ENCODE measurements around the gene NCS1.

DNA sequence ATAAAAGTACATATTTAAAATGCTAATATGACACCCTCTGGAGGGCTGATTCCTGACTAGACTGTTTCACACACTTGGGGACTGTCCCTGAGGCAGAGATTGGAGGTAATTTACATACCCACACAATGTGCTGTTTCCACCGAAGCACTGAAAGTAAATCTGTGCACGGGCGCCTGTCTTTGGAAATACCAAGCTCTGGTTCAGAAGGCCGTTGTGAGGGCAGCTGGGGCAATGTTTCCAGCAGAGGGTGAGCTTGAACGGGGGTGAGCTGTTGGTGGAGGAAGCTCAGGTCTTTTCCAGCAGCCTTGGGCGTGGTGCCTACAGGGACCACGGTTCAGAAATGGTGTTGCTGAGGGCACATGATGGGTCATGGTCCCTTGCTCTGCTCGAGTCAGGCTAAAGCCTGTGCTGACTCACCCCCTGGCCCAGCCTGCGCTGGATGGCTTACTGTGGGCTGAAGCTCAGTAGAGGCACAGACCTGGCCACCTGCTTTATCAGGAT is 67.6 kb downstream of the NCS1 start:
- TF ChIP-seq, protein P1, sequence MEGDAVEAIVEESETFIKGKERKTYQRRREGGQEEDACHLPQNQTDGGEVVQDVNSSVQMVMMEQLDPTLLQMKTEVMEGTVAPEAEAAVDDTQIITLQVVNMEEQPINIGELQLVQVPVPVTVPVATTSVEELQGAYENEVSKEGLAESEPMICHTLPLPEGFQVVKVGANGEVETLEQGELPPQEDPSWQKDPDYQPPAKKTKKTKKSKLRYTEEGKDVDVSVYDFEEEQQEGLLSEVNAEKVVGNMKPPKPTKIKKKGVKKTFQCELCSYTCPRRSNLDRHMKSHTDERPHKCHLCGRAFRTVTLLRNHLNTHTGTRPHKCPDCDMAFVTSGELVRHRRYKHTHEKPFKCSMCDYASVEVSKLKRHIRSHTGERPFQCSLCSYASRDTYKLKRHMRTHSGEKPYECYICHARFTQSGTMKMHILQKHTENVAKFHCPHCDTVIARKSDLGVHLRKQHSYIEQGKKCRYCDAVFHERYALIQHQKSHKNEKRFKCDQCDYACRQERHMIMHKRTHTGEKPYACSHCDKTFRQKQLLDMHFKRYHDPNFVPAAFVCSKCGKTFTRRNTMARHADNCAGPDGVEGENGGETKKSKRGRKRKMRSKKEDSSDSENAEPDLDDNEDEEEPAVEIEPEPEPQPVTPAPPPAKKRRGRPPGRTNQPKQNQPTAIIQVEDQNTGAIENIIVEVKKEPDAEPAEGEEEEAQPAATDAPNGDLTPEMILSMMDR (IDR thresholded peaks at IDR 0.05 in 2 of 3, conservative IDR thresholded peaks at IDR 0.05 in 1 of 3; ENCODE audit: borderline replicate concordance in 1 of 3, insufficient read depth in 1 of 3, low read depth in 2 of 3, low read length in 2 of 3): no peak
- TF ChIP-seq TCF7L2 (IDR thresholded peaks at IDR 0.05; ENCODE audit: borderline replicate concordance, extremely low read depth, insufficient read depth, insufficient read length) (no peak), CEBPB (IDR thresholded peaks at IDR 0.05; ENCODE audit: low read depth) (no peak), POLR2AphosphoS5 (IDR thresholded peaks at IDR 0.05; ENCODE audit: low read depth, low read length) (no peak)
